Medulla oblongata (tissue), 1 donor: ENCODE measurements around the gene ABCA1.
"Not testable (repeated sequence)": the region's sequence is repeated elsewhere in the genome, so short reads cannot be mapped to it uniquely, and the experiment has no call there.

Experiments used
- DNase-seq: peaks from one replicate; pipeline ENCODE4 v3.0.0-alpha.2; 2015; ENCODE audit errors: extremely low spot score

The ABCA1 gene

GRCh38 chr9:104905153-104905901 lies 22.6 kb downstream of the ABCA1 start:
- no peak for DNase-seq

- no peak for DNase-seq
Measured at GRCh38 chr9:104903609-104904008, 24.3 kb downstream of the ABCA1 start.

- no peak for DNase-seq
Measured at GRCh38 chr9:104900871-104901270, 27.1 kb downstream of the ABCA1 start.

GRCh38 chr9:104900324-104900723 lies 27.6 kb downstream of the ABCA1 start:
- DNase-seq = no peak

GRCh38 chr9:104899759-104900247 lies 28.2 kb downstream of the ABCA1 start:
- DNase-seq = no peak

- DNase-seq = not testable (repeated sequence)
Measured at GRCh38 chr9:104898376-104898775, 29.6 kb downstream of the ABCA1 start.

GRCh38 chr9:104896131-104896530 lies 31.8 kb downstream of the ABCA1 start:
- no peak for DNase-seq

GRCh38 chr9:104895572-104895971 lies 32.4 kb downstream of the ABCA1 start:
- DNase-seq = no peak

GRCh38 chr9:104892701-104893100 lies 35.3 kb downstream of the ABCA1 start:
- DNase-seq = no peak

- no peak for DNase-seq
Measured at GRCh38 chr9:104890433-104890770, 37.6 kb downstream of the ABCA1 start.

- DNase-seq = no peak
Measured at GRCh38 chr9:104885818-104886709, 41.9 kb downstream of the ABCA1 start.

GRCh38 chr9:104883169-104883568 lies 44.8 kb downstream of the ABCA1 start:
- DNase-seq = no peak

GRCh38 chr9:104882566-104882965 lies 45.4 kb downstream of the ABCA1 start:
- DNase-seq = no peak

GRCh38 chr9:104882086-104882485 lies 45.9 kb downstream of the ABCA1 start:
- DNase-seq = no peak

- no peak for DNase-seq
Measured at GRCh38 chr9:104879555-104880309, 48.2 kb downstream of the ABCA1 start.

GRCh38 chr9:104876587-104876986 lies 51.4 kb downstream of the ABCA1 start:
- no peak for DNase-seq

- DNase-seq = no peak
Measured at GRCh38 chr9:104875897-104876296, 52.1 kb downstream of the ABCA1 start.

- DNase-seq = no peak
Measured at GRCh38 chr9:104875320-104875719, 52.6 kb downstream of the ABCA1 start.

GRCh38 chr9:104873489-104873850 lies 54.5 kb downstream of the ABCA1 start:
- DNase-seq = no peak

- peak; percentile 81 for DNase-seq
Measured at GRCh38 chr9:104872656-104873488, 55.1 kb downstream of the ABCA1 start.

- no peak for DNase-seq
Measured at GRCh38 chr9:104871961-104872527, 55.9 kb downstream of the ABCA1 start.
